Common myeloid progenitor, CD34-positive (primary cell): ENCODE results near the gene PLEKHA7.
A peak's percentile ranks its signal among the peaks of the same experiment; 100 is the strongest.

Experiments used
- CTCF ChIA-PET: fragments of 350-600 bp; sonication (Branson Sonifier 250); formaldehyde crosslinking; loops from one replicate; lab custom pipeline; 2021; ENCODE audit warnings: antibody characterized with exemption; lab: Charles Lee
- POLR2A ChIA-PET: fragments of 350-600 bp; sonication (Branson Sonifier 250); formaldehyde crosslinking; loops from one replicate; lab custom pipeline; 2021; ENCODE audit warnings: antibody characterized with exemption; lab: Charles Lee
- DNase-seq, 3 donors: peaks; one replicate each; pipeline versions ENCODE4 v3.0.0 to v3.0.0-alpha.2; 2013
- H3K27ac ChIP-seq, 2 experiments: 1 replicate in 1 of 2; 2 replicates in 1 of 2; pipeline ENCODE4 v1.7.0; 2013; ENCODE audit warnings: inconsistent platforms in 2 of 2, low read length in 2 of 2, mild to moderate bottlenecking in 2 of 2, low read depth in 1 of 2, moderate library complexity in 1 of 2; ENCODE audit not compliant: severe bottlenecking in 2 of 2, insufficient read depth in 1 of 2, poor library complexity in 1 of 2
- H3K27me3 ChIP-seq, 5 experiments: replicated peaks in 2 of 5; 1 replicate in 3 of 5; 2 replicates in 2 of 5; pipeline versions ENCODE4 v1.6.1 to v1.7.0; 2013; ENCODE audit warnings: low read length in 4 of 5, mild to moderate bottlenecking in 2 of 5, moderate library complexity in 2 of 5, inconsistent platforms in 1 of 5; ENCODE audit not compliant: insufficient read depth in 5 of 5, control insufficient read depth in 4 of 5
- H3K36me3 ChIP-seq, 4 experiments: 1 replicate in 2 of 4; 2 replicates in 2 of 4; pipeline versions ENCODE4 v1.6.1 to v1.7.0; 2013; ENCODE audit warnings: low read length in 3 of 4, control low read depth in 1 of 4, mild to moderate bottlenecking in 1 of 4; ENCODE audit not compliant: control insufficient read depth in 4 of 4, insufficient read depth in 4 of 4
- H3K4me1 ChIP-seq, 4 experiments: 1 replicate in 3 of 4; 2 replicates in 1 of 4; pipeline versions ENCODE4 v1.6.1 to v1.7.1; 2013; ENCODE audit warnings: low read length in 3 of 4, mild to moderate bottlenecking in 3 of 4, control low read depth in 1 of 4, inconsistent platforms in 1 of 4, moderate library complexity in 1 of 4; ENCODE audit not compliant: control insufficient read depth in 4 of 4, insufficient read depth in 4 of 4; ENCODE audit errors: control extremely low read depth in 1 of 4
- H3K4me3 ChIP-seq, 7 experiments: 1 replicate in 4 of 7; 2 replicates in 3 of 7; pipeline versions ENCODE4 v1.5.1 to v1.7.0; 2013; ENCODE audit warnings: mild to moderate bottlenecking in 7 of 7, low read length in 6 of 7, moderate library complexity in 6 of 7, inconsistent platforms in 2 of 7, low read depth in 2 of 7, control low read depth in 1 of 7; ENCODE audit not compliant: insufficient read depth in 4 of 7, control insufficient read depth in 1 of 7; ENCODE audit errors: extremely low read depth in 1 of 7
- H3K9me3 ChIP-seq, 5 experiments: 1 replicate in 4 of 5; 2 replicates in 1 of 5; pipeline versions ENCODE4 v1.6.1 to v1.7.1; 2013; ENCODE audit warnings: low read length in 4 of 5, mild to moderate bottlenecking in 2 of 5, inconsistent platforms in 1 of 5, low read depth in 1 of 5, moderate library complexity in 1 of 5; ENCODE audit not compliant: control insufficient read depth in 4 of 5, insufficient read depth in 2 of 5; ENCODE audit errors: control extremely low read depth in 1 of 5
- WGBS: methylation state at CpG from one replicate; pipeline ENCODE4 v1.1.5; 2013; ENCODE audit not compliant: insufficient coverage; 5-methylcytosine and 5-hydroxymethylcytosine counted together

The PLEKHA7 gene

DNA sequence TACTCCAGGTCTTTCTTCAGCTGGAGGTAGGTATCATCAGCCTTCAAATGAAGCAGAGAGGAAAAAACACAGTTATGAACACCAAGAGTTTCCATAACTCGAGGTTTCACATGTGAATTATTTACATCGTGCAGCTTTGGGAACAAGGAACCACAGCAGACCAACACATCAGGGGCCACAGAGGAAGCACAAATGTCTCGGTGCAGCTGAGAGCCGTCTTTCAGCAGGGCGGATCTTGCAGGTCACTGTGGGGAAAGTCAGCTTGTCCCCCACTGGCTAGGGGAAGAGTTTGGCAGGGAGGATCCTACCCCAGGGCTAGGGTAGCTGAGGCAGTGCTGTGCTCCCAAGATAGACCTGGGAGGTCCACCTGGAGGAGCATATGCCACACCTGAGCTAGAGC, 201.1 kb downstream of the PLEKHA7 start:
- H3K4me3 ChIP-seq: no peak overlapping the region
- WGBS: 83% methylated on average over 5 of the region's 5 CpGs
- DNase-seq: no peak
- ChIA-PET CTCF (interaction anchor here (0.7 to 13.2 kb wide), 2 partner anchors 23 to 31 kb away, joined by 3 to 184 read pairs; no protein-coding TSS in a partner anchor), POLR2A (no interaction called here)
- H3K36me3 ChIP-seq: no peaks in the 10 kb centered on the region
- H3K27me3 ChIP-seq: no peaks in the 10 kb centered on the region
- no peak overlapping the region for H3K27ac ChIP-seq
- H3K4me1 ChIP-seq: peaks cover 8 to 61% (median 18%) of the 10 kb centered on the region in 4 experiments
- H3K9me3 ChIP-seq: no peaks in the 10 kb centered on the region

- H3K36me3 ChIP-seq: no peaks in the 10 kb centered on the region
- no peak for DNase-seq
- WGBS: 98% methylated on average over 5 of the region's 5 CpGs
- POLR2A ChIA-PET: interaction anchor here (0.6 kb wide), 2 partner anchors 46 to 92 kb away, joined by 3 read pairs; no protein-coding TSS in a partner anchor
- no peaks in the 10 kb centered on the region for H3K9me3 ChIP-seq
- peaks cover 6 to 62% (median 24%) of the 10 kb centered on the region in 4 experiments for H3K4me1 ChIP-seq
- H3K27ac ChIP-seq: no peak overlapping the region
- CTCF ChIA-PET: interaction anchor here (0.9 to 13.2 kb wide), 3 partner anchors 8 to 22 kb away, joined by 5 to 184 read pairs (median 19); no protein-coding TSS in a partner anchor
- no peaks in the 10 kb centered on the region for H3K27me3 ChIP-seq
- no peak overlapping the region for H3K4me3 ChIP-seq
Measured at GRCh38 chr11:16812274-16812673, 201.9 kb downstream of the PLEKHA7 start.

- Histone ChIP-seq H3K27me3 (no peaks in the 10 kb centered on the region), H3K36me3 (no peaks in the 10 kb centered on the region), H3K27ac (no peak overlapping the region), H3K4me3 (no peak overlapping the region), H3K9me3 (no peaks in the 10 kb centered on the region), H3K4me1 (peaks cover 6 to 63% (median 31%) of the 10 kb centered on the region in 4 experiments)
- DNase-seq: no peak
- CTCF ChIA-PET: interaction anchor here (0.9 to 13.2 kb wide), 8 partner anchors 9 to 71 kb away, joined by 3 to 184 read pairs (median 4); no protein-coding TSS in a partner anchor
- POLR2A ChIA-PET: no interaction called here
- 97% methylated on average over 3 of the region's 3 CpGs for WGBS
Measured at GRCh38 chr11:16811136-16812020, 202.8 kb downstream of the PLEKHA7 start.

DNA sequence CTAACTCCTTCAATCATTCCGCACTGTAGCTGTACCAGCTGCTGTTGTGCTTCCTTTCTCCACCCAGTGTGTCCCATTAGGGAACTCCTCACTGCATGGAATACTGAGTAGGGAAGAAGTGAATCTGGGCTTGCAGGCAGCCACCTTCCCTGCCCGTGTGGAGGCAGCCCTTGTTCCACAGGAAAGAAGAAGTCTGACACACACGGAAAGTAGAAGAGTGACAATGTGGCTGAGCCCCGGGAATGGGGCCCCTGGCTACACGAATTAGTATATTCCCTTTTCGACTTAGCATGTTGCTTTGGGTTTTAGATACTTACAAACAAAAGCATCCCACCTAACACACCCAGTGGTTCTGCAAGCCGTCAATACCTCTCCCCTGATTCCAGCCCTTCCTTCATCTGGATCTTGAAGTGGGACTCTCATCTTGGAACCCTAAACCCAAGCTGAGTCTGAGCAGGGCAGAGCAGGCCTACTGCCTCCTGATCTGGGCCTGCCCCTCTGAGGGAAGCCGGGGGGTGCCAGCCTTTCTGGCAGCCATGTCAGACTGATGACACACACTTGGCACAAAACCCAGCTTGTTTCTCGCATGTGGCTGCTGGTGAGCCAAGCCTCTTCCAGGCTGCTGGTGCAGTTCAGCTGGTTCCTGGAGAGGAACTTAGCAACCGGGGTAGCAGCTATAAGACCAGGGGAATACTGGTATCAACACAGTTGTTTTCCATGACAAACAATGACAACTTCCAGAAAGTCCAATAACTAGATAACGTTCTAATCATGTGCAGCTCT, 204.1 kb downstream of the PLEKHA7 start:
- WGBS: 49% methylated on average over 8 of the region's 11 CpGs
- DNase-seq: peak in 2 of 3 donors; percentile 44 to 59
- Histone ChIP-seq H3K4me3 (no peak overlapping the region), H3K9me3 (no peaks in the 10 kb centered on the region), H3K27me3 (no peaks in the 10 kb centered on the region), H3K27ac (no peak overlapping the region), H3K4me1 (peaks cover 10 to 63% (median 33%) of the 10 kb centered on the region in 4 experiments), H3K36me3 (no peaks in the 10 kb centered on the region)
- ChIA-PET CTCF (interaction anchor here (0.8 to 13.2 kb wide), 8 partner anchors 11 to 399 kb away, joined by 3 to 184 read pairs (median 4); no protein-coding TSS in a partner anchor), POLR2A (no interaction called here)

DNA sequence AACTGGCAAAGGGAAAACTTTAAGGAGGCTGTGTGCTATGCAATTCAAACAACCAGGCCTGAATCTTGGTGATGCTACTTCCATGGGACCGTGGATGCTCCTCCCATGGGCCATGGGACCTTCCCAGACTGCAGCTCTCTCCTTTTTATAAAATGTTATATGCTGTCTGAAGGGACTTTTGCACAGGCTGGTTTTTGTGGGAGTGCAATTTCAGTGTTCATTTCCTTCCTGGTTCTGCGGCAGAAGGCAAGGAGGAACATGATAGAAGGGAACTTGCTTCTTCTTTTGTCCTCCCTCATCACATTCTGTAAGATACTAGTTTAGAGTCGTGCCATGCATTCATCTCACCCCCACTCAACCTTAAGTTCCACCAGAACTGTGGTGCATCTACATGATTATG, 206.9 kb downstream of the PLEKHA7 start:
- ChIA-PET POLR2A (interaction anchor here (1.1 kb wide), 1 partner anchor 15 kb away, joined by 8 read pairs; no protein-coding TSS in a partner anchor), CTCF (interaction anchor here (1.1 to 13.2 kb wide), 3 partner anchors 8 to 17 kb away, joined by 3 to 184 read pairs (median 5); no protein-coding TSS in a partner anchor)
- Histone ChIP-seq H3K27me3 (no peaks in the 10 kb centered on the region), H3K4me1 (peaks cover 6 to 48% (median 31%) of the 10 kb centered on the region in 4 experiments), H3K4me3 (peak overlapping the region in 1 of 7 experiments; percentile 21), H3K36me3 (no peaks in the 10 kb centered on the region), H3K27ac (no peak overlapping the region), H3K9me3 (no peaks in the 10 kb centered on the region)
- DNase-seq: peak; percentile 38 to 73 (median 71)
- WGBS: 0% methylated on average over 2 of the region's 3 CpGs

GRCh38 chr11:16806791-16807190, 207.4 kb downstream of the PLEKHA7 start:
- no peak overlapping the region for H3K4me3 ChIP-seq
- H3K36me3 ChIP-seq: no peaks in the 10 kb centered on the region
- POLR2A ChIA-PET: interaction anchor here (1.1 kb wide), 1 partner anchor 14 kb away, joined by 8 read pairs; no protein-coding TSS in a partner anchor
- H3K4me1 ChIP-seq: peaks cover 6 to 48% (median 31%) of the 10 kb centered on the region in 4 experiments
- H3K27me3 ChIP-seq: no peaks in the 10 kb centered on the region
- WGBS: 89% methylated on average over 11 of the region's 11 CpGs
- CTCF ChIA-PET: interaction anchor here (1.1 to 13.2 kb wide), 3 partner anchors 8 to 16 kb away, joined by 3 to 184 read pairs (median 5); no protein-coding TSS in a partner anchor
- DNase-seq: no peak
- H3K27ac ChIP-seq: no peak overlapping the region
- H3K9me3 ChIP-seq: no peaks in the 10 kb centered on the region
